B cell (primary cell): ENCODE results near the gene SDK2.

Source experiments
- EZH2 ChIP-seq: IDR thresholded peaks from 2 replicates; pipeline ENCODE4 v1.6.1; 2012; ENCODE audit warnings: borderline replicate concordance, low read depth, mild to moderate bottlenecking, moderate library complexity, low read length; ENCODE audit not compliant: insufficient read depth, poor library complexity, severe bottlenecking
- TF ChIP-seq, protein P1 (sequence below): fragments of 200-600 bp; IDR thresholded peaks from one replicate; pipeline ENCODE4 v1.8.0; 2022; ENCODE audit warnings: antibody characterized with exemption, mild to moderate bottlenecking

- TF ChIP-seq, protein P1, sequence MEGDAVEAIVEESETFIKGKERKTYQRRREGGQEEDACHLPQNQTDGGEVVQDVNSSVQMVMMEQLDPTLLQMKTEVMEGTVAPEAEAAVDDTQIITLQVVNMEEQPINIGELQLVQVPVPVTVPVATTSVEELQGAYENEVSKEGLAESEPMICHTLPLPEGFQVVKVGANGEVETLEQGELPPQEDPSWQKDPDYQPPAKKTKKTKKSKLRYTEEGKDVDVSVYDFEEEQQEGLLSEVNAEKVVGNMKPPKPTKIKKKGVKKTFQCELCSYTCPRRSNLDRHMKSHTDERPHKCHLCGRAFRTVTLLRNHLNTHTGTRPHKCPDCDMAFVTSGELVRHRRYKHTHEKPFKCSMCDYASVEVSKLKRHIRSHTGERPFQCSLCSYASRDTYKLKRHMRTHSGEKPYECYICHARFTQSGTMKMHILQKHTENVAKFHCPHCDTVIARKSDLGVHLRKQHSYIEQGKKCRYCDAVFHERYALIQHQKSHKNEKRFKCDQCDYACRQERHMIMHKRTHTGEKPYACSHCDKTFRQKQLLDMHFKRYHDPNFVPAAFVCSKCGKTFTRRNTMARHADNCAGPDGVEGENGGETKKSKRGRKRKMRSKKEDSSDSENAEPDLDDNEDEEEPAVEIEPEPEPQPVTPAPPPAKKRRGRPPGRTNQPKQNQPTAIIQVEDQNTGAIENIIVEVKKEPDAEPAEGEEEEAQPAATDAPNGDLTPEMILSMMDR: no peak
- no peak for TF ChIP-seq EZH2
These were observed 211.5 kb downstream of the SDK2 start for GRCh38 chr17:73432624-73433190.
